NCI-H2227 (cell line): ENCODE data around the gene GPC3.

Experiments used
- DNase-seq: peaks from one replicate; lab custom pipeline; 2025; ENCODE audit not compliant: unreplicated experiment; lab: John Stamatoyannopoulos, UW

The GPC3 gene

GRCh38 chrX:133611676-133612075 is 373.7 kb downstream of the GPC3 start:
- DNase-seq, result no peak

GRCh38 chrX:133610056-133610455 is 375.3 kb downstream of the GPC3 start:
- no peak for DNase-seq

- no peak for DNase-seq
Observed at GRCh38 chrX:133609166-133609565, 376.2 kb downstream of the GPC3 start.

- no peak for DNase-seq
Observed at GRCh38 chrX:133608406-133608805, 377.0 kb downstream of the GPC3 start.

GRCh38 chrX:133607419-133608348 is 377.7 kb downstream of the GPC3 start:
- DNase-seq, result no peak

GRCh38 chrX:133606990-133607389 is 378.4 kb downstream of the GPC3 start:
- DNase-seq, result no peak

DNA sequence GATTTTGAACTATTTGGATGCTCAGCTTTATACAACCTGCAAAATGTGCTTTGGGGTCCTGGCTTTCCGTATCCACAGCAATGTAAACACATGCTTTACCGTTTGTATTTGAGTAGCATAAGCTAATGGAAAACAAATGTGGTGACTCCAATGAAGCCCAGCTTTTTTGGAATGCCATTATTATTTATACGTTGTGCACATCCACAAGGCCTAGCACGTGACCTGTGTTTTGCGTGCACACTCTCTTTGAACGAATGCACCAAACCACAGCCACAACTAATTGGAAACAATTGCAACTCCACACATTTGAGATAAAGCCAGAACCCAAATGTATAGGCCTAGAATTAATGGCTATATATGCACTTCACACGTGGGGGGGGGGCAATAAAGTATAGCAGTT is 380.6 kb downstream of the GPC3 start:
- DNase-seq, result no peak

GRCh38 chrX:133602881-133603280 is 382.5 kb downstream of the GPC3 start:
- no peak for DNase-seq

DNA sequence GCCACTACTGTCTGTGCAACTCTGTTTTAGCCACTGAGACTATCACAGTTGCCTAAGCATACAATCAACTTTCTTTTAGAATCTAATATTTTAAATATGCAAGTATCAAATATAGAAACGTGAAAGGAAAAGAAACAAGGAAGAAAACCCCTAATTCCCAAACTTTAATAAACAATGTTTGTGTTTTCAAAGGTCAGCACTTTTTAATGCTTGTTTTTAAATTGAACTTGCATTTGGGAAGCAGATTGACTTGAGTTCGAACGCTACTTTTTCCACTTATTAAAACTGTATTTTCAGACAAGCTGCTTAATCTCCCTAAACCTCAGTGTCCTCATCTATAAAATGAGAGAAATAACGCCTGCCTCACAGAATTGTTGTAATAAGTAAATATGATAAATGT is 384.3 kb downstream of the GPC3 start:
- no peak for DNase-seq

GRCh38 chrX:133600536-133600935 is 384.9 kb downstream of the GPC3 start:
- DNase-seq, result no peak

- no peak for DNase-seq
Observed at GRCh38 chrX:133598601-133599335, 386.6 kb downstream of the GPC3 start.

- no peak for DNase-seq
Observed at GRCh38 chrX:133594156-133594555, 391.2 kb downstream of the GPC3 start.

DNA sequence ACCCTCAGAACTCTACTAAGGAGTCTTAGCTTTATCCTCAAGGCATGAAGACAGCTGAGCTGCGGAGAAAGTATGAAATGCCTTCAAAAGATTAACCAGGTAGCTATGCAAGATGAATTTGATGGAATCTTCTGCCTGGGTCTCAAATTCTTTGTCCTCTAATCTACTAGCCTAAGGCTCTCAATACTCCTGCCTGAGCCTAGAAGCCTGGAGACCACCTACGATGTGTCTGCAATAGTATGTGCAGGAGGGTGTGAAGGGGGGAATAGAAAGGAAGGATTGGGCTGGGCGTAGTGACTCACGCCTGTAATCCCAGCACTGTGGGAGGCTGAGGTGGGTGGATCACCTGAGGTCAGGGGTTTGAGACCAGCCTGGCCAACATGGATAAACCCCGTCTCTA is 391.9 kb downstream of the GPC3 start:
- DNase-seq, result no peak

GRCh38 chrX:133590703-133591505 is 394.5 kb downstream of the GPC3 start:
- no peak for DNase-seq

- DNase-seq, result no peak
Observed at GRCh38 chrX:133588827-133589226, 396.6 kb downstream of the GPC3 start.

GRCh38 chrX:133587818-133588217 is 397.6 kb downstream of the GPC3 start:
- DNase-seq, result no peak

DNA sequence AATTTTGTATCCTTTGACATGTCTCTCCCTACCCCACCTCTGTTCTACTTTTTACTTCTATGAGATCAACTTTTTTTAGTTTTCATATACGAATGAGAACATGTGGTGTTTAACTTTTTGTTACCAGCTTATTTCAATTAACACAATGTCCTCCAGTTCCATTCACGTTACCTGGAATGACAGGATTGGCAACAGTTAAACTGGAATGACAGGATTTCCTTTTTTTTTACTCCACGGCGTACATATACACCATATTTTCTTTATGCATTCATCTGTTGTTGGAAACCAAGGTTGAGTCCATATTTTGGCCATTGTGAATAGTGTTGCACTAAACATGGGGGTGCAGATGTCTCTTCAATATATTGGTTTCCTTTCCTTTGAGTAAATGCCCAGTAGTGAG is 398.3 kb downstream of the GPC3 start:
- DNase-seq, result no peak

GRCh38 chrX:133586443-133586842 is 399.0 kb downstream of the GPC3 start:
- DNase-seq, result no peak

DNA sequence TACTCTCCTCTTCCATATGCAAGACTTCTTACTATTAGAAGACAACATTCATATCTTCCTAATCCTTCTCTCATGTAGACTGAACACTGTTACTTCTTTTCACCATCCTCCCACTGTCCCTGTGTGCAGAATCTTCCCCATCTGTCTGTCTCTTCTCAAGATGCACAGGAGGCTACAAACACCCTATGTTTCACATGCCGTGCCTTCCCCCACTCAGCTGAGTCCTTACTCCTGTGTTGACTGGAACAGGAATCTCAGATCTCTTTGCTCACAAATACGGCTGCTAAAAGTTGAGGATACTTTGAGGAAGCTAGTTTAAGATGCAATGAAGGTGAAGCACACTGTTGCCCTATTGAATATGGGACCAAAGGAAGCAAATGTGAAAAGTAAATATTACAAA is 401.6 kb downstream of the GPC3 start:
- no peak for DNase-seq

GRCh38 chrX:133580625-133581024 is 404.8 kb downstream of the GPC3 start:
- DNase-seq, result no peak

GRCh38 chrX:133579631-133580030 is 405.8 kb downstream of the GPC3 start:
- no peak for DNase-seq
